GM12878 (cell line): ENCODE data around the gene SAFB. TPM values are rescaled to one million over a fixed set of nuclear protein-coding genes. Genes with fewer than 3 reads are reported as not detected.
"Not testable (repeated sequence)": the region's sequence is repeated elsewhere in the genome, so short reads cannot be mapped to it uniquely, and the experiment has no call there.

Source experiments
- ATAC-seq: fragments of 200-7000 bp; cut with Tn5 transposase; 3 replicates; pipeline ENCODE4 v1.9.1; 2020; ENCODE audit warnings: mild to moderate bottlenecking, moderate library complexity
- BruUV-seq: library from RNA; stranded (reverse); fragments of 400-500 nt; replicated peaks from 2 replicates; lab custom pipeline; 2021; lab: Mats Ljungman, UMichigan
- CTCF ChIA-PET: fragments of 300-600 bp; sonication (Branson Sonifier 250); formaldehyde crosslinking; extraction: SDS; loops from one replicate; lab custom pipeline; 2021; ENCODE audit warnings: inconsistent platforms; lab: Yijun Ruan, JAX
- POLR2A ChIA-PET: fragments of 350-600 bp; formaldehyde crosslinking; extraction: SDS; loops from one replicate; lab custom pipeline; 2021; ENCODE audit warnings: inconsistent platforms; lab: Charles Lee
- RAD21 ChIA-PET: fragments of 300-600 bp; sonication (Branson Sonifier 250); formaldehyde crosslinking; loops from one replicate; lab custom pipeline; 2023; ENCODE audit warnings: antibody characterized with exemption; ENCODE audit not compliant: unreplicated experiment; lab: Charles Lee
- SMC1A ChIA-PET: fragments of 300-600 bp; sonication (Branson Sonifier 250); formaldehyde crosslinking; loops from one replicate; lab custom pipeline; 2023; ENCODE audit not compliant: unreplicated experiment, uncharacterized antibody; lab: Charles Lee
- DNase-seq: peaks from one replicate; pipeline ENCODE4 v3.0.0-alpha.2; 2011; ENCODE audit warnings: low read depth, low spot score
- FAIRE-seq: peaks from 3 replicates; lab custom pipeline; 2011; peaks lifted over from hg19 to GRCh38; lab: Jason Lieb, UNC
- H2AFZ ChIP-seq: 2 replicates; pipeline ENCODE4 v1.6.0; 2011; ENCODE audit warnings: low read depth, low read length, control low read depth; ENCODE audit not compliant: control insufficient read depth
- H3K27ac ChIP-seq: 2 replicates; pipeline ENCODE4 v1.5.1; 2011; ENCODE audit warnings: control low read depth; ENCODE audit not compliant: control insufficient read depth, insufficient read depth
- H3K27me3 ChIP-seq, 2 experiments: replicated peaks in 1 of 2; 2 replicates each; pipeline versions ENCODE4 v1.6.0 to v1.6.1; 2011; ENCODE audit warnings: low read length in 1 of 2; ENCODE audit not compliant: control insufficient read depth in 2 of 2, insufficient read depth in 2 of 2
- H3K36me3 ChIP-seq, 2 experiments: 2 replicates each; pipeline ENCODE4 v1.5.1; 2011; ENCODE audit warnings: low read length in 1 of 2; ENCODE audit not compliant: control insufficient read depth in 2 of 2, insufficient read depth in 2 of 2
- H3K4me1 ChIP-seq: 2 replicates; pipeline ENCODE4 v1.6.1; 2011; ENCODE audit warnings: mild to moderate bottlenecking, low read length, moderate library complexity, mixed read lengths; ENCODE audit not compliant: control insufficient read depth, insufficient read depth
- H3K4me2 ChIP-seq: 2 replicates; pipeline ENCODE4 v1.6.0; 2011; ENCODE audit warnings: control low read depth; ENCODE audit not compliant: control insufficient read depth, insufficient read depth
- H3K4me3 ChIP-seq: fragments of 200-600 bp; sonication (generic); 2 replicates; pipeline ENCODE4 v1.5.1; 2016
- H3K79me2 ChIP-seq: 2 replicates; pipeline ENCODE4 v1.6.0; 2011; ENCODE audit warnings: low read length; ENCODE audit not compliant: control insufficient read depth, insufficient read depth
- H3K9ac ChIP-seq: 2 replicates; pipeline ENCODE4 v1.8.0; 2011; ENCODE audit warnings: low read length, control low read depth, mixed read lengths; ENCODE audit not compliant: control insufficient read depth, insufficient read depth
- H3K9me3 ChIP-seq: replicated peaks from 3 replicates; pipeline ENCODE4 v1.5.1; 2011; ENCODE audit warnings: mild to moderate bottlenecking, low read length; ENCODE audit not compliant: control insufficient read depth, insufficient read depth
- H4K20me1 ChIP-seq: 2 replicates; pipeline ENCODE4 v1.6.0; 2011; ENCODE audit not compliant: control insufficient read depth, insufficient read depth
- WGBS: methylation state at CpG from one replicate; pipeline ENCODE4 v1.1.6; 2016; ENCODE audit warnings: low lambda C conversion rate; ENCODE audit not compliant: insufficient replicate concordance, insufficient coverage; ENCODE audit errors: missing lambda C conversion rate; 5-methylcytosine and 5-hydroxymethylcytosine counted together
- in situ Hi-C: fragments of 300-500 bp; cut with MboI; formaldehyde crosslinking; loops from 9 replicates; pipeline ENCODE4 v1.14.3; 2018; ENCODE audit warnings: mixed read lengths
- intact Hi-C: fragments of 100-400 bp; cut with micrococcal nuclease; formaldehyde crosslinking; loops from one replicate; pipeline ENCODE4 v1.14.2; 2022; ENCODE audit not compliant: unreplicated experiment
- polyA plus RNA-seq, 11 experiments: library from polyadenylated mRNA; depleted of rRNA in 4 of 11; unstranded in 6 of 11; stranded (reverse) in 5 of 11; fragments of >200 nt; fragmentation: Nextera tagmentation in 4 of 11; fragmentation: Illumina TruSeq in 1 of 11; extraction: Ambion mirVana in 4 of 11; extraction: Trizol in 1 of 11; gene quantifications; 1 replicate in 1 of 11; 2 replicates in 10 of 11; pipeline versions ENCODE4 v1.2.1 to v1.2.3, GENCODE V29; 2011 to 2016; ENCODE audit warnings: inconsistent platforms in 2 of 11, missing spikeins in 2 of 11, low read depth in 1 of 11
- total RNA-seq, 4 experiments: library from RNA; depleted of rRNA in 3 of 4; stranded (reverse); fragments of >200 nt in 3 of 4; fragmentation: Illumina TruSeq in 1 of 4; extraction: Trizol in 1 of 4; gene quantifications; 2 replicates each; pipeline versions ENCODE4 v1.2.1 to v1.2.3, GENCODE V29; 2013 to 2021
- TF ChIP-seq, protein P1 (sequence below): fragments of 450-650 bp; formaldehyde crosslinking; IDR thresholded peaks from 2 replicates; pipeline ENCODE4 v1.4.0; 2022; ENCODE audit warnings: mild to moderate bottlenecking, moderate library complexity
- TF ChIP-seq, protein P2 (sequence below): IDR thresholded peaks from 2 replicates; pipeline ENCODE4 v1.6.1; 2011; ENCODE audit warnings: mild to moderate bottlenecking, low read depth, low read length, moderate library complexity; ENCODE audit not compliant: insufficient replicate concordance

Gene SAFB
- total and polyA plus RNA-seq, 10 of the 15 experiments (the other 5 are each of a cell fraction or from before 2014, with no cell fraction given) = 1.6 to 131 (median 61.2) TPM

DNA sequence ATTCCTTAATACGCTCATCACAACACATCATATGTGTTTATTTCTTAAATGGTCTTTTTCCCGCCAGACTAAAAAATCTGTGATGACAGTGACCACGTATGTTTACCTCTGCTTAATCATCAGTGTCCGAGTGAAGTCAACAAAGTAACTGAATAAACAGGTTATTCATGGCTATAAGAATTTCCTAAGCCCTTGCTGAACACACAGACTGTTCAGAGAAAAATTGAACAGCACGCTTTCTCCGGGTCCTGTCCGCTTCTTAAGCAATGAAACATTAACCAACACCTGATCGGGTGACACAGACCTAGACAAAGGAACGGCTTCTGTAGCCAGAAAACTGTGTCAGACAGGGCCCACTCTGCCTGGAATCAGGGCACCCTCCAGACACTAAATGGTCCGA lies 14.6 kb upstream of the SAFB start (continued):
- TF ChIP-seq, protein P1, sequence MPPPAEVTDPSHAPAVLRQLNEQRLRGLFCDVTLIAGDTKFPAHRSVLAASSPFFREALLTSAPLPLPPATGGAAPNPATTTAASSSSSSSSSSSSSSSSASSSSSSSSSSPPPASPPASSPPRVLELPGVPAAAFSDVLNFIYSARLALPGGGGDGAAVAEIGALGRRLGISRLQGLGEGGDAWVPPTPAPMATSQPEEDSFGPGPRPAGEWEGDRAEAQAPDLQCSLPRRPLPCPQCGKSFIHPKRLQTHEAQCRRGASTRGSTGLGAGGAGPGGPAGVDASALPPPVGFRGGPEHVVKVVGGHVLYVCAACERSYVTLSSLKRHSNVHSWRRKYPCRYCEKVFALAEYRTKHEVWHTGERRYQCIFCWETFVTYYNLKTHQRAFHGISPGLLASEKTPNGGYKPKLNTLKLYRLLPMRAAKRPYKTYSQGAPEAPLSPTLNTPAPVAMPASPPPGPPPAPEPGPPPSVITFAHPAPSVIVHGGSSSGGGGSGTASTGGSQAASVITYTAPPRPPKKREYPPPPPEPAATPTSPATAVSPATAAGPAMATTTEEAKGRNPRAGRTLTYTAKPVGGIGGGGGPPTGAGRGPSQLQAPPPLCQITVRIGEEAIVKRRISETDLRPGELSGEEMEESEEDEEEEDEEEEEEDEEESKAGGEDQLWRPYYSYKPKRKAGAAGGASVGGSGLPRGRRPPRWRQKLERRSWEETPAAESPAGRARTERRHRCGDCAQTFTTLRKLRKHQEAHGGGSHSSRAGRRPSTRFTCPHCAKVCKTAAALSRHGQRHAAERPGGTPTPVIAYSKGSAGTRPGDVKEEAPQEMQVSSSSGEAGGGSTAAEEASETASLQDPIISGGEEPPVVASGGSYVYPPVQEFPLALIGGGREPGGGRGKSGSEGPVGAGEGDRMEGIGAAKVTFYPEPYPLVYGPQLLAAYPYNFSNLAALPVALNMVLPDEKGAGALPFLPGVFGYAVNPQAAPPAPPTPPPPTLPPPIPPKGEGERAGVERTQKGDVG (CRISPR knock-in tag) = no peak
- TF ChIP-seq, protein P2, sequence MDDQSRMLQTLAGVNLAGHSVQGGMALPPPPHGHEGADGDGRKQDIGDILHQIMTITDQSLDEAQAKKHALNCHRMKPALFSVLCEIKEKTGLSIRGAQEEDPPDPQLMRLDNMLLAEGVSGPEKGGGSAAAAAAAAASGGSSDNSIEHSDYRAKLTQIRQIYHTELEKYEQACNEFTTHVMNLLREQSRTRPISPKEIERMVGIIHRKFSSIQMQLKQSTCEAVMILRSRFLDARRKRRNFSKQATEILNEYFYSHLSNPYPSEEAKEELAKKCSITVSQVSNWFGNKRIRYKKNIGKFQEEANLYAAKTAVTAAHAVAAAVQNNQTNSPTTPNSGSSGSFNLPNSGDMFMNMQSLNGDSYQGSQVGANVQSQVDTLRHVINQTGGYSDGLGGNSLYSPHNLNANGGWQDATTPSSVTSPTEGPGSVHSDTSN = no peak

DNA sequence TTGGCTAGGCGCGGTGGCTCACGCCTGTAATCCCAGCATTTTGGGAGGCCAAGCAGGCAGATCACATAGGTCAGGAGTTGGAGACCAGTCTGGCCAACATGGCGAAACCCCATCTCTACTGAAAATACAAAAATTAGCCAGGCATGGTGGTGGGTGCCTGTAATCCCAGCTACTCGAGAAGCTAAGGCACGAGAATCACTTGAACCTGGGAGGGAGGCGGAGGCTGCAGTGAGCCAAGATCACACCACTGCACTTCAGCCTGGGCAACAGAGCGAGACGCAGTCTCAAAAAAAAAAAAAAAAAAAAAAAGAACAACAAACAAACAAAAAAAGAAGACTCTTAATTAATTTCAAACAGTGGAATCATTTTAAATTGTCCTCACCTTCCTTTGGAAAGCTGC lies 14.1 kb upstream of the SAFB start:
- H3K4me1 ChIP-seq, H3K27ac ChIP-seq, in situ Hi-C loops, H4K20me1 ChIP-seq, H2AFZ ChIP-seq, POLR2A ChIA-PET, RAD21 ChIA-PET, H3K79me2 ChIP-seq, CTCF ChIA-PET, BruUV-seq, FAIRE-seq, H3K9me3 ChIP-seq, H3K9ac ChIP-seq, H3K4me3 ChIP-seq, H3K4me2 ChIP-seq, DNase-seq, intact Hi-C loops, H3K27me3 ChIP-seq, ATAC-seq: not testable (repeated sequence)
- SMC1A ChIA-PET = interaction anchor here (0.9 to 1.1 kb wide), 2 partner anchors 10 to 11 kb away, joined by 3 read pairs; no protein-coding TSS in a partner anchor
- H3K36me3 ChIP-seq = peaks cover 28 to 52% of the 10 kb centered on the region in 2 experiments
- 91% methylated on average over 7 of the region's 9 CpGs for WGBS
